Hematopoietic multipotent progenitor cell treated with erythropoietin and hydrocortisone succinate and interleukin-3 and kit ligand, for 17 days (in vitro differentiated cells): Measurements from ENCODE around the gene ARFGAP1.

ENCODE experiments used
- DNase-seq: peaks from one replicate; pipeline ENCODE4 v3.0.0-alpha.2; 2015; ENCODE audit warnings: low spot score

The ARFGAP1 gene

DNA sequence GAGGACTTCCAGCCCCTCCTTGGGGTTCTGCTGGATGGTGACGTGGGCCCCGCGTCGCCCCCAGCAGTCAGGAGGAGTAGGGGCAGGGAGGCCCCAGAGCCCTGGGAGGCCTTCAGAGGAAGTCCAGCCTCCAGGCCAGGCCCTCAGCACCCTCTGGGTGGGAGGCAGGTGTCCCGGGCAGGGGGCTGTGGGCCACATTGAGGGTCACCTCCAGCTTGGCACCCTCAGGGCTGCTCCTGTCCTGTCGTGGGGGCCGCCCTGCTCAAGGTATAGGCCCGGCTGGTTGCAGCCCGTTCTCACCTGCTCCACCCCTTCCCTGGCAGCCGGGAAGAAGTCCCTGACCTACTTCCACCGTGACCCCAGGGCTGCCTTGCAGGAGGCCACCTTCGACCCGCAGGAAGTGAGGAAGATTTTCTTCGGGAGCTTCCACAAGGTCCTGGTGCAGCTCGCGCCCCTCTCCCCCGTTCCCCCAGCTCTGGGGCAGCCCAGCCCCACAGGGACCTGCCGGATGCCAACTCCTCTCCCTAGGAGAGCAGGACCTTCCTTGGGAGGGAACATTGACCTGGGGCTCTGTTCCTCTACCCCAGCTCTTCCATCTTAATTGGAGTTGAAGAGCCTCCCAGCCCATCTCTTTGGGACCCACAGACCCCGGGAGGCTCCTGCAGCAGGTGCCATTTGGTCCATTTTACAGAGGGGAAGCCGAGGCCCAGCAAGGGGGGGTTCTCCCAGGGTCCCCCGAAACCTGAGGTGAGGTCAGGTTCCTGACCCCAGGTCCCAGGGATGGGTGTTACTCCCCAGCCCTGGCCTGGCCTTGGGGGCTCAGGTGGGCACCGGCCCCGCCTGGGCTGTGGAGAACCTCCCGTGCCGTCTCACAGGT is 46.8 kb downstream of the ARFGAP1 start:
- no peak for DNase-seq

DNA sequence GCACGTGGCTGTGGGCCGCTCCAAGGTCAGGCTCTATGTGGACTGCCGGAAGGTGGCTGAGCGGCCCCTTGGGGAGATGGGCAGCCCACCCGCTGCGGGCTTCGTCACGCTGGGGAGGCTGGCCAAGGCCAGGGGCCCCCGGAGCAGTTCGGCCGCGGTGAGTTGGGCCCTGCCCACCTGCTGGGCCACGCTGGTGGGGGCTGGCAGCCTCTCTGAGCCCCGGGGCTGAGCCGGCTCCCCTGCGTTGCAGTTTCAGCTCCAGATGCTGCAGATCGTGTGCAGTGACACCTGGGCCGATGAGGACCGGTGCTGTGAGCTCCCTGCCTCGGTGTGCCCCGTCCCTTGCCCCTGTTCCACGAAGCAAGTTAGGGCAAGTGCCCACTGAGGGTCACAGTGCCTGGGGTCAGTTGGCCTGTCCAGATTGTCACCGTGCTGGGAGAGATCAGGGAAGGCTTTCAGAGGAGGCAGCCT is 47.5 kb downstream of the ARFGAP1 start:
- no peak for DNase-seq

DNA sequence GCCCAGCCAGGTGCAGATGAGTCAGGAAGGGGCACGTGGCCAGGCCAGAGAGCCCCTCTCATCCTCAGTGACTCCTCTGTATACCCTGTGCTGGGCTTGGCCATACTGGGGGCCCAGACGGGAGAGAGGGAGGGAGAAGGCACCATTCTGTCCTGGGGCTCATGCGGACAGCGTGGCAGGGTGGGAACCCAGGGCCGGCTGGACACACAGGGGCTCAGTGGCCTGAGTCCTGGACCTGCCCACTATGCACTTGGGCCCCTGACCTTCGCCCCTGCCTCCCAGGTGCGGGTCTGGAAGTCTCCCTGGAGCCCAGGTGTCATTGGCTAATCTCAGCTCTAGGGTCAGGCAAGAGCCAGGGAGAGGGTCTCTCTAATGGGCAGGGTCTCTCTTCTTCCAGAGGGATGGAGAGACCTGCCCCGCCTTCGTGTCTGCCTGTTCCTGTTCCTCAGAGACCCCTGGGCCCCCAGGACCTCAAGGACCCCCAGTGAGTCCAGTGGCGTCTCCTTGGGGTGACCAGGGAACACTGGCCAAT is 48.1 kb downstream of the ARFGAP1 start:
- no peak for DNase-seq

DNA sequence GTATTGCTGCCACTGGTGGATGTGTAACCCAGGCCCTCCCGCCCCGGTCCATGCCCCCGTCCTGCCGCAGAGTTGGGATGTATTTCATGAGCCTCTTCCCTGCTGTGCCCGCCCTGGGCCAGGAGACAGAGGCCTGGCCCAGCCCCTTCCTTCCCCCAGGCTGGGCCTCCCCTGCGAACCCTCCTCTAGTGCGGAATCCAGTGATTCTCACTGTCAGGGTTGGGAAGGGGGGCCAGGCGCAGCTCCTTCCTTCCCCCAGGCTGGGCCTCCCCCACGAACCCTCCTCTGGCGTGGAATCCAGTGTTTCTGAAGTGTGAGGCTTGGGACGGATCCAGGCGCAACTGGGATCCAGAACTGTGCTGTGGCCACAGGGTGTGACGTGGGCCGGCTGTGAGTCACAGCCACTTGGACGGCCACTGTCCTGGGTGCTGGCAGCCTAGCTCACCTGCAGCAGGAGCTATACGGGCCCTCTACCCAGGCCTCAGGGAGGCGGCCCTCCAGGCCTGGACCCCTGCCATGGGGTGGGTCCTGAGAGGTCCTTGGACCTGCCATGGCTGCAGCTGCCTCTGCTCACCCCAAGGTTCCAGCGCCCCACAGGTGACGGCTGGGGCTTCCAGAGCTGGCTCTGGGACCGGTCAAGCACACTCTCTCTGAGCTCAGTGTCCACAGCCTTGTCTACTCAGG is 48.7 kb downstream of the ARFGAP1 start:
- no peak for DNase-seq

DNA sequence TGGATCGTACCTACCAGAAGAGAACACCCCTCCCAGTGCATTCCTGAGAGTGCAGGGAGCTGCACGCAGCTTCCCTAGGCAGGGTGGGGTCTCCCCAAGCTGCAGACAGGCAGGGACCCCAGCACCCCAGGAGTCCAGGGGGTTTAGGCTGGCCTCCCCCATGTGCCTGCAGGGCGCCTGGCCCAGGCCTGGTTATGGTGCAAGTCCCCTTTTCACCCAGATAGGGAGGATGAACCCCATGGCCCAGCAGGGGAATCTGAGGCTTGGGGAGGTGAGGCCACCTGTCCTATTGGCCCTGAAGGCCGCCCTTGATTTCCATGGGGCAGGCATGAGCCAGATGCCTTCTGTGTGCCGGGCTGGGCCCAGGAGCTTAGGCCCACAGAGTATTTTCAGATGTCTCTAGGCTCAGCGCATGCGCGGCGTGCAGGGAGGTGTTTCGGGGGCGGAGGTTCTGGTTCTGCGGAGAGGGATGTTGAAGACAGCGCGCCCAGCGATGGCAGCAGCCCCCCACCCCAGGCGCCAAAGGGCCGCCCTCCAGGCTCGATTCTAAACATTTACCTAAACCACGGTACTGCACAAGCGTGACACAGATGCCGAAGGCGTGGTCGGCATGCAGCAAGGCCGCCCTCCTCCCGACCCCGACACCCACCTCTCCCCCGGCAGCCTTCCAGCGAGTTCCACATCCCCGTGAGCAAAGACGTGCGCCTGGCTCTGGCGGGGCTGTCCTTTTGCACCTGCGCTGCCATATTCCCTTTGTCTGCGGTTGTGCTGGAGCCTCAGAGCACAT is 49.7 kb downstream of the ARFGAP1 start:
- no peak for DNase-seq

DNA sequence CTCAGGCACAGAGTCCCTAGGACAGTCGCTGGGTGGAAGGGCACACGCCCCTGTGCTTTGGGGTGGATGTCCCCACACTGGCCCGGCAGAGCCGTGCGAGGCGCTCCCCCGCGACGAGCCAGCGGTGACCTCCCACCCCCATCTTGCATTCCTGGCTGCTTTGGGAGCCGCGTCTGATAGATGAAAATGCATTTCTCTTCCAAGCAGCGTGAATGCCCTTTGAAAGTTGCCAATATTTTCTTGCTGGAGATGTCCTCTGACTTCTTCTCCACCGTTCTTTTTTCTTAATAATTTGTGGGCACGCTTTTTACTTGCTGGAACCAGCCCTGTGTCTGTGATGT is 50.3 kb downstream of the ARFGAP1 start:
- no peak for DNase-seq

DNA sequence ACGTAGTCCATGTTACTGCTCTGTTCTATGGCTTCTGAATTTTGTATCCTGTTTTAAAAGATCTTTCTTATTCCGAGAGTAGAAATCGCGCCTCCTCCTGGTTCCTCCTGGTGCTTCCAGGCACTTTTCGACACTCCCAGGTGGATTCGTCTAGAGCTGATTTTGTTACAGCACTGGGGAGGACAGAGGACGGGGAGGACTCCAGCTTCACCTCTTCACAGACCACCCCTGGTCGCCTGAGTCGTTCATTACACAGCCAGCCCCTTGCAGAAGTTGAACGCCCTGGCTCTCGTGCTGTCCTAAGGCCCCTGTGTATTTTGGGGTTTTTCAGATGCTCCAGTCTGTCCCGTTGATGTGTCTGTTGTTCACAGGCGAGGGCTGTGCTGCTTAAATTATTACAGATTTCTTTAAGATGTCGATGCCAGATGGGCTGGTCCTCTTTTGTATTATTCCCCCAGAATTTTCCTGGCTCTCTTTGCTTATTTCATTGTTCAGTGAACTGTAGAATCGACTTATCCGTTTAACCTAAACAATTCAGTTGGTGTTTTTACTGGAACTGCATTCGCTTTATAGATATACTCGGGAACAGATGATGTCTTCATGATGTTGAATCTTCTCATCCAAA is 50.9 kb downstream of the ARFGAP1 start:
- DNase-seq = no peak

- no peak for DNase-seq
Measured at GRCh38 chr20:63325021-63325471, 52.4 kb downstream of the ARFGAP1 start.

GRCh38 chr20:63325554-63326313 is 53.1 kb downstream of the ARFGAP1 start:
- DNase-seq = no peak

- DNase-seq = no peak
Measured at GRCh38 chr20:63326314-63327230, 54.0 kb downstream of the ARFGAP1 start.

- DNase-seq = no peak
Measured at GRCh38 chr20:63327231-63327745, 54.7 kb downstream of the ARFGAP1 start.

- no peak for DNase-seq
Measured at GRCh38 chr20:63328026-63328700, 55.5 kb downstream of the ARFGAP1 start.

DNA sequence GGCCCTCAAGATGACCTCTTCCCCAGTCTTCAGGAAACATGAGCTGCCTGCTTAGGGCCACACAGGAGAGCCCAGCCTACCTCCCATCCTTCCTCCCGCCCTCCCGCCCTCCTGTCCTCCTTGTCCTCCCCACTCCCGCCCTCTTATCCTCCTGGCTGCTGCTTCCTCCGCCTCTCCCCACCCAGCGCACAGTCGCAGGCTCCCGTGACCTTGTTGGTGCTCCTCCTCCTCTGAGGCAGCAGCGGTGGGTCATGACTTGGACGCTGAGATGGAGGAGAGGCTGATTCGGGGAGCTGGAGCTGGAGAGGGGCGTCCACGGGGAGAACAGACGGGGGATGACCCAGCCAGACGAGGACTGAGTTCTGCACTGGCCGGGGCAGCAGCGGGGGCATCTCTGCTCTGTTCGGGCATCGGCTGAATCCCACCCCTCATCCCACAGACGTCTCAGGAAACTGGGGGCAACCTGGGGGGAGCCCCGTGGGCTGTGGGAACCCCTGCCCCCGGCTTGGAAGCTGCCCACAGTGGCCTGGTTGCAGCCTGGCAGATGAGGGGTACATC is 56.2 kb downstream of the ARFGAP1 start:
- DNase-seq = no peak

DNA sequence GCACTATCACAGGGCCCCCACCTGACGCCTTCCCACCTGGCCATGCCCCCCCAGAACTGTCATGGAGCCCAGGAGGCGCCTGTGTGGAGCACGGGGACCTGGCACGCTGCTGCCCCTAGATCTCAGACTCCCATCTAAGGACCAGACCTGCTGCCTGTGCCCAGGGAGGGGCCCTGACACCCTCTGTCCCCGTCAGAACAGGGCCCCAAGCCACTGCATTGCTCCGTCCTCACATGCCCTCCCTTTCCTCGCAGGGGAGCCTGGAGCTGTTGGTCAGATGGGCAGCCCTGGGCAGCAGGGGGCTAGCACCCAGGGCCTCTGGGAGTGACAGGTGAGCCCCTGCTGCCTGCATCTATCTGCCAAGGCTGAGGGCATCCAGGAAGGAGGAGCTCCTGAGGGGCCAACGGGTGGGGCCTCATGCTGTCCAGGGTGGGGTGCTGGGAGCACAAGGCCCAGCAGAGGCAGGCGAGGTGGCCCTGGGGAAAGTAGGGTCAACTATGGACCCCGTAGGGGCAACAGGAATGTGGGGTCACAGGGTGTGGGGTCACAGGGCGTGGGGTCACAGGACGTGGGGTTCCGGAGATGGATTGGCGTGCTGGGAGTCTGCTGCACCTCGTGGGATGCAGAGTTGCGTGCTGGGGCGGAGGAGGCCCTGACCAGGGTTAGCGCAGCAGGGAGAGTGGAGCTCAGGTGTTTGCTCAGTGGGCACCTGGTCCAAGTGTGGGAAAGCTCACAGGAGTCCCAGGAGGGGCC is 56.9 kb downstream of the ARFGAP1 start:
- DNase-seq = no peak

DNA sequence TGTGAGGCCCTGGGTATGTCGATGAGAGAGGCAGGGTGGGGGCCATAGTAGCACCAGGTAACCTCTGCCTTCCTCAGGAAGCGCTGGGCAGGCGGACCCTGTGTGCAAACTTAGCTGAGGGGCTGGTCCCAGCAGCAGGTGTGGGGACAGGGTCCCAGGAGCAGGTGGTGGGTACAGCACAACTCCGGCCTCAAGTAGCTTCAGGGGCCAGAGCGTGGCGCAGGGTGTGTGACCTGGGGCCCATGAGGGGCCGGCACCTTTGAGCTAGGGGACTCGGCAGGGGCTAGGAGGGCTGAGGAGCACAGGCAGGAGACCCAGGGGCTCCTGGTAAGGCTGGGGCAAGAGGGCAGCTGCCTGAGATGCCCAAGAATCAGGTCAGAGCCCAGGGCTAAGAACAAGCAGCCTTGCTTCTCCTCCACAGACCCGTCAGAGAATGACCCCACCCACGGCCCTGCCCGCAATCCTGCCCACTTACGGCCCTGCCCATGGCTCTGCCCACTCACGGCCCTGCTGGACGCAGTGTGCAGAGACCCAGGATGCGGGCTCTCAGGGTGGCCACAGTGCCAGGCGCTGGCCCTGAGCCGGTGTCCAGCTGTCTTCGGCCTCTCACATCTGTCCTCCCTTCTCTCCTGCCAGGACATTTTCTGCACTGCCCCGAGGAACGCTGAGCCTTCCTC is 57.6 kb downstream of the ARFGAP1 start:
- DNase-seq = no peak

- DNase-seq = no peak
Measured at GRCh38 chr20:63330940-63331339, 58.3 kb downstream of the ARFGAP1 start.

GRCh38 chr20:63331741-63332400 is 59.3 kb downstream of the ARFGAP1 start:
- no peak for DNase-seq
